ENCODE data around the gene TTC13. TPM values are rescaled to one million over a fixed set of nuclear protein-coding genes. Genes with fewer than 3 reads are reported as not detected.

TTC13 gene
- total and polyA plus RNA-seq, 3 donors from 2014 or later: 7.5 to 18.5 (median 10.2) TPM

DNA sequence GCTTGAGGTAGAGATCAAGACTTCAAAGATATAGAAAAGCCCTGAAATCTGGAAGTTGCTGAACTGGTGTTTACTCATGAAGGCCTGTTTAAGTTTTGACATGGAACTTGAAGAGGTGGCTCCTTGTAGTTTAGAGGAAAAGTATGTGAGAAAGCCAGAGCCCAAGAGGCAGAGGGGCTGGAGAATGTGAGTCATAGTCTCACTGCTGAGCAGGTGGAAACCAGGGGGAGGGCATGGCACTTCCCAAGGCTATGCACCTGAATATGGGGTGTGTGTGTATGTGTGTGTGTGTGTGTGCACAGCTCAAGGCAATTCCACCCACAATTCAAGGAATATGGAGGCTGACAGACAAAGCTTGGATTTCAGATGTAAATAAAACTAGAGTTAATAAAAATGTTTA, 63.6 kb downstream of the TTC13 start:
- TF ChIP-seq POLR2A (IDR thresholded peaks at IDR 0.05): no peak
- TF ChIP-seq, protein P1, sequence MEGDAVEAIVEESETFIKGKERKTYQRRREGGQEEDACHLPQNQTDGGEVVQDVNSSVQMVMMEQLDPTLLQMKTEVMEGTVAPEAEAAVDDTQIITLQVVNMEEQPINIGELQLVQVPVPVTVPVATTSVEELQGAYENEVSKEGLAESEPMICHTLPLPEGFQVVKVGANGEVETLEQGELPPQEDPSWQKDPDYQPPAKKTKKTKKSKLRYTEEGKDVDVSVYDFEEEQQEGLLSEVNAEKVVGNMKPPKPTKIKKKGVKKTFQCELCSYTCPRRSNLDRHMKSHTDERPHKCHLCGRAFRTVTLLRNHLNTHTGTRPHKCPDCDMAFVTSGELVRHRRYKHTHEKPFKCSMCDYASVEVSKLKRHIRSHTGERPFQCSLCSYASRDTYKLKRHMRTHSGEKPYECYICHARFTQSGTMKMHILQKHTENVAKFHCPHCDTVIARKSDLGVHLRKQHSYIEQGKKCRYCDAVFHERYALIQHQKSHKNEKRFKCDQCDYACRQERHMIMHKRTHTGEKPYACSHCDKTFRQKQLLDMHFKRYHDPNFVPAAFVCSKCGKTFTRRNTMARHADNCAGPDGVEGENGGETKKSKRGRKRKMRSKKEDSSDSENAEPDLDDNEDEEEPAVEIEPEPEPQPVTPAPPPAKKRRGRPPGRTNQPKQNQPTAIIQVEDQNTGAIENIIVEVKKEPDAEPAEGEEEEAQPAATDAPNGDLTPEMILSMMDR (IDR thresholded peaks at IDR 0.05): no peak
- Histone ChIP-seq H3K4me3 (no peak overlapping the region), H3K36me3 (ENCODE audit: low read depth, missing control alignments) (no peaks in the 10 kb centered on the region), H3K4me1 (no peaks in the 10 kb centered on the region), H3K27ac (no peak overlapping the region), H3K27me3 (no peaks in the 10 kb centered on the region), H3K9me3 (no peaks in the 10 kb centered on the region)
- intact Hi-C loops (cut with DNase I; ENCODE audit: low total_unique reads): loop anchor here (5.0 kb wide), 1 partner anchor 302 kb away; no protein-coding TSS in a partner anchor
- DNase-seq: no peak

DNA sequence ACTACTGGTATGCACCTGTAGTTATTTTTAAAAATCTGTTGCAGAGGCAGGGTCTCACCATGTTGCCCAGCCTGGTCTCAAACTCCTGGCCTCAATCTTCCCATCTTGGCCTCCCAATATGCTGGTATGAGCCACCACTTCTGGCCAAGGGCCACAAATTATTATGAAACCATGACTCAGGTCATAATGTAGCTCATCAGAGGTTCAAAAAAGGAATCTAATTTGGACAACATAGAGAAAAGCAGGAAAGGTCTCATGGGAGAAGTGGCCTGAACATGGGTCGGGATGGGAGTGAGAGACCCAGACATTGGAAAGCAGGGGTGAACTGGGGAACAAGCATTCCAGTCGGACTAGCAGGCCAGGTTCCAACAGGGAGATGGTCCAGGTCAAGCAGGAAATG, 65.2 kb downstream of the TTC13 start:
- no peak overlapping the region for H3K27ac ChIP-seq
- H3K4me1 ChIP-seq: no peaks in the 10 kb centered on the region
- 78 to 94% methylated on average over 2 of the region's 2 CpGs for WGBS, 2 donors
- no peak for DNase-seq
- H3K9me3 ChIP-seq: no peaks in the 10 kb centered on the region
- no peaks in the 10 kb centered on the region for H3K27me3 ChIP-seq
- H3K36me3 ChIP-seq (ENCODE audit: low read depth, missing control alignments): no peaks in the 10 kb centered on the region
- no peak overlapping the region for H3K4me3 ChIP-seq
- no peak for TF ChIP-seq POLR2A (IDR thresholded peaks at IDR 0.05)
- intact Hi-C loops (cut with DNase I; ENCODE audit: low total_unique reads): no loop called here

DNA sequence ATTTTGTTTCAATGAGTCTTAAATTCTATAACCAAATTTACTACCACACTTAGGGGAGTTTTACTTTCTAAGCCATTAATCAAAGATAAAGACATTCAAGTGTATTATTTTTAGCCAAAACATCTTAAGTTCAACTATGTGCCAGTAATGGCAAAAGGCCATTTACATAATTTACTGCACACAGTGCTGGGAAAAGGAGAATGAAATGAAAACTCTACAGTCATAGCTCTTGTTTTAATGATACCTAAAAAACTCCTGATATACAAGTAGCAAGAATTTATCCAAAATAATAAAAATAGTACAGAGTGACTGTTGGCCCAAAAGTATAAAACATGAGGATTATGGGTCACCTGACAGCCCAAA, 67.9 kb downstream of the TTC13 start:
- H3K27me3 ChIP-seq: no peaks in the 10 kb centered on the region
- no peak overlapping the region for H3K4me3 ChIP-seq
- no peaks in the 10 kb centered on the region for H3K4me1 ChIP-seq
- no peak for TF ChIP-seq POLR2A (IDR thresholded peaks at IDR 0.05)
- TF ChIP-seq, protein P1 (IDR thresholded peaks at IDR 0.05): no peak
- intact Hi-C loops (cut with DNase I; ENCODE audit: low total_unique reads): no loop called here
- H3K27ac ChIP-seq: no peak overlapping the region
- H3K9me3 ChIP-seq: no peaks in the 10 kb centered on the region
- no peaks in the 10 kb centered on the region for H3K36me3 ChIP-seq (ENCODE audit: low read depth, missing control alignments)
- no peak for DNase-seq

DNA sequence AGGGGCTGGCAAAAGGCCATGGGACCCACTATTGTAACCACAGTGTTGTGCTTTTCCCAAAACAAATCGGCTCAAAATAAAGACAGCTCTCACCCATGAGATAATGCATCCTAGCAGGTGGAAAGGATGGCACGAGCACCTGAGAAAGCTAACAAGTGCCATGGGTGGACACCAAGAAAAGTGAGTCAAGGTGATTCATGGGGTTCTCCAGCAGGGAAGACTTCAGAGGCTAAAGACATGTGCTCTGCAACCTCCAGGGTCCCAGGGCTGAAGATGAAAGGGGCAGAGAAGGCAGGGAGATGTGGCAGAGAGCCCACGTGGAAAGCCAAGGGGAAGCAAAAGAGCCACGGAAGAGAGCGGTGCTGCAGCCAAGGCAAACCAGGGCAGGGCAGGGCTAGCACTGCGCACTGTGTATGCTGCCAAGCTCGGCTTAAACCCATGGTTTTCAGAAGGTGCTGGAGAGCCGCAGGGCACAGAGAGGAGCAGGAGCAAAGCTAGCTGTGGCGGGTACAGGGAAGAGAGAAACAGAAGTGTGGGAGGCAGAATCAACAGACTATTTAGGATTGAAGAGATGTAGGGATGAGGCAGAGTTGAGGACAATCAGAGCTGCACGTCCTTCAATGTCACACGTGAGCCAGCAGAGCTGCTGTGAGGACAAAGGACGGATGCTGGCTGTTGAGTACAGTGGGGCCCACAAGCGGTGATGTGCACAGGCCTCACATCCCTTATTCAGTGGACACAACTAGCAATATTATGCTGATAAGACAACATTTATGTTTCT, 68.5 kb downstream of the TTC13 start:
- Histone ChIP-seq H3K4me1 (no peaks in the 10 kb centered on the region), H3K36me3 (ENCODE audit: low read depth, missing control alignments) (no peaks in the 10 kb centered on the region), H3K4me3 (no peak overlapping the region), H3K27me3 (no peaks in the 10 kb centered on the region), H3K27ac (no peak overlapping the region), H3K9me3 (no peaks in the 10 kb centered on the region)
- DNase-seq: peak; percentile 48
- intact Hi-C loops (cut with DNase I; ENCODE audit: low total_unique reads): no loop called here
- 70 to 81% methylated on average over 13 of the region's 13 CpGs for WGBS, 2 donors
- TF ChIP-seq, protein P1 (IDR thresholded peaks at IDR 0.05): no peak
- TF ChIP-seq POLR2A (IDR thresholded peaks at IDR 0.05): no peak

DNA sequence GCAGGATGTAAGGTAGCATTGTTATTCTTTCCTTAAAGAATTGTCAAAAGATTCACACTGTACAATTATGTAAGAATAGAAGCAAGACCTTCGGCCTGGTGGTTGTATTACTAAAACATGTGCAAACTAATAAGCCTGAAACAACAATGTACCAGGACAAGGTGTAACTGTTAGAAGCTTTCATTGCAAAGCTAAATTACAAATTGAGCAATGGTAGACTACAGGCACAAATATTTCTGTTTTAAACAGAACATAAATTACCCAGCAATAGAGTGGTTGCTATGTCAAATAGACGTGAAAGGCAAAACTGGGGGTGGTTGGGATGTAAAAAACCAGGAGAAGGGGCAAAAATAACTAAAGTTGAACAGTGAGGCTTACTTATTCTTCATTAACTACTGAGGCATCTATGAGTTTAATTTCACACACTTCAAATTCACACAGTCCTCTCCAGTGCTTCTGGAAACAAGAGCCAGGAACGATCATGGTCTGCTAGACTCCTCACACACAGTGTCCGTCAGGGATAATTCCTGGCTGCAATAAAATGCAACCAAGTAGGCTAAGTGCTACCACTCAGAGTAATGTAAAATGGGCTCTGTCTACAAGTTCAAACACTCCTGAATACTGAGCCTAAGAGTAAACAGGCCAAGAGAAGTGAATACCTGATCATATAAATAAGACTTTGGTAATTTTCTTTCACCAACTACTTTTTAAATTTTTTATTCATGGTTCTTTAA, 71.0 kb downstream of the TTC13 start:
- no peak overlapping the region for H3K27ac ChIP-seq
- DNase-seq: no peak
- no peak overlapping the region for H3K4me3 ChIP-seq
- intact Hi-C loops (cut with DNase I; ENCODE audit: low total_unique reads): no loop called here
- TF ChIP-seq, protein P1 (IDR thresholded peaks at IDR 0.05): no peak
- no peak for TF ChIP-seq POLR2A (IDR thresholded peaks at IDR 0.05)
- no peaks in the 10 kb centered on the region for H3K27me3 ChIP-seq
- H3K36me3 ChIP-seq (ENCODE audit: low read depth, missing control alignments): no peaks in the 10 kb centered on the region
- no peaks in the 10 kb centered on the region for H3K9me3 ChIP-seq
- no peaks in the 10 kb centered on the region for H3K4me1 ChIP-seq
- WGBS, 2 donors: 90% methylated on average over 4 of the region's 4 CpGs

All from testis (tissue), 3 donors.